OCI-LY1 (cell line): ENCODE data around the gene ZDHHC14.

ENCODE experiments used
- EZH2 ChIP-seq: fragments of 200-600 bp; sonication (generic), shearing (Covaris generic); IDR thresholded peaks from 2 replicates; pipeline ENCODE4 v1.8.0; 2017; ENCODE audit warnings: borderline replicate concordance, mixed run types, mild to moderate bottlenecking, antibody characterized with exemption, low read length, moderate library complexity, mixed read lengths
- TF ChIP-seq, protein P1 (sequence below): fragments of 200-600 bp; sonication (generic), shearing (Covaris generic); IDR thresholded peaks from 2 replicates; pipeline ENCODE4 v1.5.1; 2017; ENCODE audit warnings: mild to moderate bottlenecking, antibody characterized with exemption, low read length, moderate library complexity, mixed read lengths

DNA sequence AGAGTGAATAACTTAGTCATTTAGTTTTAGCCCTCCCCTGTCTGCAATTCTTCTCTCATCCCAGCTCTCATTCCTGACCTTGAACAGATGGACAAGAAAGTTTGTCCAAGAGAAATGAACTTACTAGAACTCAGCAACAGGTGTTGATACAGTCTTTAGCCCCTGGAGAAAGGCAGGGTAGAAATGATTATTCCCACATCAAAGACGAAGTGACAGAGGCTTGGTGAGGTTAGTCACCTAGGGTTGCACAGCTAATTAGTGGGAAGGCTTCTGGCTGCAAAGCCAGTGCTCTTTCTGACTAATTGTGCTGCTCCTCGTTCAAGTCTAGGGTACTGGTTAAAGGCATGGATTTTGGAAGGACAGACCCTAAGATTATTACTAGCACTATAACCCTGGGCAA lies 4.5 kb downstream of the ZDHHC14 start:
- no peak for TF ChIP-seq EZH2
- TF ChIP-seq, protein P1, sequence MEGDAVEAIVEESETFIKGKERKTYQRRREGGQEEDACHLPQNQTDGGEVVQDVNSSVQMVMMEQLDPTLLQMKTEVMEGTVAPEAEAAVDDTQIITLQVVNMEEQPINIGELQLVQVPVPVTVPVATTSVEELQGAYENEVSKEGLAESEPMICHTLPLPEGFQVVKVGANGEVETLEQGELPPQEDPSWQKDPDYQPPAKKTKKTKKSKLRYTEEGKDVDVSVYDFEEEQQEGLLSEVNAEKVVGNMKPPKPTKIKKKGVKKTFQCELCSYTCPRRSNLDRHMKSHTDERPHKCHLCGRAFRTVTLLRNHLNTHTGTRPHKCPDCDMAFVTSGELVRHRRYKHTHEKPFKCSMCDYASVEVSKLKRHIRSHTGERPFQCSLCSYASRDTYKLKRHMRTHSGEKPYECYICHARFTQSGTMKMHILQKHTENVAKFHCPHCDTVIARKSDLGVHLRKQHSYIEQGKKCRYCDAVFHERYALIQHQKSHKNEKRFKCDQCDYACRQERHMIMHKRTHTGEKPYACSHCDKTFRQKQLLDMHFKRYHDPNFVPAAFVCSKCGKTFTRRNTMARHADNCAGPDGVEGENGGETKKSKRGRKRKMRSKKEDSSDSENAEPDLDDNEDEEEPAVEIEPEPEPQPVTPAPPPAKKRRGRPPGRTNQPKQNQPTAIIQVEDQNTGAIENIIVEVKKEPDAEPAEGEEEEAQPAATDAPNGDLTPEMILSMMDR, result no peak
